ENCODE data around the gene GDI1. TPM values are rescaled to one million over a fixed set of nuclear protein-coding genes. Genes with fewer than 3 reads are reported as not detected.

Gene GDI1
- total and polyA plus RNA-seq, 2 of the 8 experiments (the other 6 are each of a cell fraction or from before 2014, with no cell fraction given), result 83.1 to 136 TPM

DNA sequence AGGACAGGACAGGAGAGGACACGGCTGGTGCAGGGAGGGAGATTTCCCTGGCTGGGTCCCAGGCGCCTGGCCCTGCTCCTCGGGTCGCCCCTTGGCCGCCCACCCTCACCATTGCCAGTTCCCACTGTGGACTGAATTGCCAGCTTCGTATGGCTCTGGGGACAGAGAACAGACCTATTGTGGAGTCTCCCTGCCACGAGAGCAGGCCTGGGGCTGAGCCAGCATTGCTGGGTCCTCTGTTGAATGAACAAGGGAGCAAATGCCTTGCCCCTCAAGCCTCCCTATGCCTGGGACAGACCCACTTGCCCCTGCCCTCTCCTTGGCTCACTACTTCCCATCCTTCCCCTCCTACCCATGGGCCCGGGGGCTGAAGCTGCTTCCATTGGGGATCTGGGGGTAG is 25.4 kb downstream of the GDI1 start:
- Histone ChIP-seq H2BK15ac (ENCODE audit: low read length) (no peak overlapping the region), H3K9ac (replicated peaks in 1 of 4; ENCODE audit: extremely low read depth in 1 of 4, low read depth in 3 of 4, low read length in 3 of 4) (no peak overlapping the region), H4K91ac (replicated peaks; ENCODE audit: insufficient read length, low read length) (no peak overlapping the region), H3K4me3 (ENCODE audit: extremely low read depth in 1 of 4, insufficient read depth in 2 of 4, low read depth in 3 of 4, low read length in 4 of 4) (no peak overlapping the region), H3K79me2 (ENCODE audit: control insufficient read depth in 1 of 2, insufficient read depth in 2 of 2, low read length in 2 of 2) (no peaks in the 10 kb centered on the region), H3K79me1 (ENCODE audit: low read depth, low read length) (no peaks in the 10 kb centered on the region), H3K14ac (ENCODE audit: insufficient read length) (no peak overlapping the region), H2BK12ac (ENCODE audit: low read depth, low read length) (no peak overlapping the region), H3K27me3 (replicated peaks in 1 of 4; ENCODE audit: control insufficient read depth in 3 of 4, extremely low read depth in 1 of 4, insufficient read depth in 3 of 4, low read length in 3 of 4) (no peaks in the 10 kb centered on the region), H4K20me1 (replicated peaks in 1 of 2; ENCODE audit: control insufficient read depth in 1 of 2, insufficient read depth in 2 of 2, low read length in 2 of 2) (no peaks in the 10 kb centered on the region), H3K4ac (replicated peaks; ENCODE audit: insufficient read length, low read depth, low read length) (no peak overlapping the region), H4K8ac (ENCODE audit: extremely low read depth, insufficient read depth, low read length) (no peak overlapping the region), H3K56ac (replicated peaks; ENCODE audit: insufficient read length, low read depth, low read length) (no peak overlapping the region), H3K4me2 (ENCODE audit: insufficient read depth in 1 of 2, low read depth in 2 of 2, low read length in 2 of 2) (no peak overlapping the region), H3K27ac (ENCODE audit: low read depth, low read length) (no peak overlapping the region), H2AK5ac (ENCODE audit: low read depth, low read length) (no peak overlapping the region), H2BK120ac (replicated peaks; ENCODE audit: low read depth, low read length) (no peak overlapping the region), H4K5ac (ENCODE audit: insufficient read length, low read depth, low read length) (no peak overlapping the region), H3K23me2 (ENCODE audit: low read depth, low read length) (no peaks in the 10 kb centered on the region; the same call in 1 of the 2 replicates), H3K23ac (ENCODE audit: insufficient read length) (no peak overlapping the region), H2BK5ac (ENCODE audit: low read depth, low read length) (no peak overlapping the region), H3K36me3 (ENCODE audit: control insufficient read depth in 2 of 4, insufficient read depth in 4 of 4, low read length in 3 of 4) (peaks cover 0 to 20% (median 2%) of the 10 kb centered on the region in 4 experiments; a peak in 6 of 8 replicates), H3K9me3 (ENCODE audit: insufficient read depth in 2 of 2, low read depth in 1 of 2, low read length in 1 of 2) (no peaks in the 10 kb centered on the region), H3K4me1 (replicated peaks in 1 of 4; ENCODE audit: control insufficient read depth in 3 of 4, insufficient read depth in 4 of 4, low read length in 3 of 4) (peaks cover 0 to 2% (median 0%) of the 10 kb centered on the region in 4 experiments; a peak in 2 of 7 replicates), H3K18ac (ENCODE audit: extremely low read depth, low read length) (no peak overlapping the region), H2BK20ac (ENCODE audit: low read length) (no peak overlapping the region), H2AFZ (ENCODE audit: low read length) (no peak overlapping the region)
- TF ChIP-seq GTF2F1 (IDR thresholded peaks at IDR 0.05; ENCODE audit: borderline replicate concordance, low read depth, low read length) (no peak), RBBP5 (IDR thresholded peaks at IDR 0.05; ENCODE audit: borderline replicate concordance, low read depth, low read length) (no peak), HDAC6 (IDR thresholded peaks at IDR 0.05; ENCODE audit: low read depth, low read length) (no peak), CBX5 (IDR thresholded peaks at IDR 0.05; ENCODE audit: low read depth, low read length) (no peak), YY1 (IDR thresholded peaks at IDR 0.05; ENCODE audit: low read depth, low read length) (no peak), SIX5 (IDR thresholded peaks at IDR 0.05; ENCODE audit: low read depth, low read length) (no peak), RXRA (IDR thresholded peaks at IDR 0.05; ENCODE audit: insufficient read depth, low read depth, low read length) (no peak)
- CTCF ChIA-PET (ENCODE audit: partially characterized antibody), result interaction anchor here (1.0 to 1.2 kb wide), 2 partner anchors 34 to 70 kb away, joined by 3 read pairs; partner anchors contain the start of gene ATP6AP1
- POLR2A ChIA-PET (ENCODE audit: partially characterized antibody), result interaction anchor here (0.7 kb wide), 1 partner anchor 91 kb away, joined by 3 read pairs; no protein-coding TSS in a partner anchor
- FAIRE-seq (no peak), DNase-seq (ENCODE audit: low read depth in 1 of 2, low spot score in 2 of 2) (no peak)
- WGBS, 2 experiments (ENCODE audit: extremely low coverage in 1 of 2, insufficient coverage in 1 of 2, insufficient read length in 1 of 2, insufficient replicate concordance in 2 of 2, low coverage in 1 of 2, low lambda C conversion rate in 2 of 2, missing lambda C conversion rate in 1 of 2), result 95% methylated on average over 7 of the region's 8 CpGs; no CpG with 5 or more reads in 1 of the 2 experiments

All from H1 (cell line).